Ascending aorta (tissue), 2 donors: ENCODE results near the gene PGP. TPM values are rescaled to one million over a fixed set of nuclear protein-coding genes. Genes with fewer than 3 reads are reported as not detected.

Experiments used
- DNase-seq, 2 donors: peaks; one replicate each; pipeline ENCODE4 v3.0.0-alpha.2; 2019; ENCODE audit warnings: low spot score in 2 of 2
- H3K27ac ChIP-seq, 2 donors: fragments of 200-600 bp; sonication (generic); one replicate each; pipeline ENCODE4 v1.5.1; 2016 to 2017; ENCODE audit warnings: mild to moderate bottlenecking in 1 of 2
- H3K27me3 ChIP-seq: fragments of 200-600 bp; sonication (generic); one replicate; pipeline ENCODE4 v1.5.1; 2017
- H3K36me3 ChIP-seq, 2 donors: fragments of 200-600 bp; sonication (generic); one replicate each; pipeline ENCODE4 v1.5.1; 2016
- H3K4me1 ChIP-seq, 2 donors: fragments of 200-600 bp; sonication (generic); one replicate each; pipeline ENCODE4 v1.5.1; 2016 to 2017; ENCODE audit warnings: mild to moderate bottlenecking in 1 of 2
- H3K4me3 ChIP-seq, 2 donors: fragments of 200-600 bp; sonication (generic); one replicate each; pipeline ENCODE4 v1.5.1; 2016 to 2017; ENCODE audit warnings: mild to moderate bottlenecking in 1 of 2
- H3K9me3 ChIP-seq, 2 donors: fragments of 200-600 bp; sonication (generic); one replicate each; pipeline ENCODE4 v1.5.1; 2016
- CTCF ChIP-seq, 3 experiments: fragments of 200-600 bp in 2 of 3; fragments of 450-650 bp in 1 of 3; sonication (generic) in 2 of 3; IDR thresholded peaks; one replicate each; pipeline ENCODE4 v1.5.1; 2016 to 2019; ENCODE audit warnings: antibody characterized with exemption in 3 of 3, mild to moderate bottlenecking in 1 of 3, moderate library complexity in 1 of 3
- intact Hi-C: fragments of 100-400 bp; cut with DNase I; formaldehyde crosslinking; loops from one replicate; pipeline ENCODE4 v1.15.1; 2023
- total RNA-seq: library from RNA; depleted of rRNA; stranded (reverse); fragments of >200 nt; gene quantifications from one replicate; pipeline ENCODE4 v1.1.0, GENCODE V29; 2016

The PGP gene
- total RNA-seq, 1 donor from 2014 or later, result 21.5 TPM

DNA sequence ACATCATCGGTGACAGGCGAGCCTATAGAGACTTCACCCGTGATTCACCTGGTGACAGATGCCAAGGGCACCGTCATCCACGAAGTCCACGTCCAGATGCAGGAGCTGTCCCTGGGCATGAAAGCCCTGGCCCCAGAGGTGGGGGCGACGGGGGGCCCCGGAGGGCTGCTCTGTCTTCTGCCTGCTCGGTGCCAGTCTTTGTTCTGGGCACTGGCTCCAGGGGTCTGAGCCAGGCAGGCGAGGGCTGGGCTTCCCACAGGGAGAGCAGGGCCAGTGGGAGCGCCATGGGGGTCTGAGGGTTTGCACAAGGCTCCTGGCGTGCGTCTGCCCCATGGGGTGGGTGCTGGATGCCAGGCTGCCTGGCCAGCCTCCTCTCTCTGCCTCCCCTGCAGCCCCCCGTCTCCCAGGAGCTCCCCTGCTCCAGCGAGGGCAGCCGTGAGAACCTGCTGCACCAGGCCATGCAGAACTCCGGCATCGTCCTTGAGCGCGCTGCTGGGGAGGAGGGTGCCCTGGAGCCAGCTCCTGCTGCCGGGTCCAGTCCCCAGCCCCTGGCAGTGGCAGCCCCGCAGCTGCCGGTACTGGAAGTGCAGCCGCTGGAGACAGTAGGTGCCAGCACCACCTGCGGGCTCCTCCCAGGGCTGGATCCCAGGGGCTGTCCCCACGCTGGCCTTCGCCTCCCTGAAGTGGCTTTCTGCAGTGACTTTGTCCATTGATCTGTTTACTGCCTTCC lies 18.6 kb upstream of the PGP start:
- Histone ChIP-seq H3K4me1 (peaks cover 8 to 10% of the 10 kb centered on the region in 2 donors), H3K27me3 (peaks cover 6% of the 10 kb centered on the region), H3K27ac (no peak overlapping the region), H3K36me3 (peaks cover 77 to 78% of the 10 kb centered on the region in 2 donors), H3K9me3 (no peaks in the 10 kb centered on the region), H3K4me3 (no peak overlapping the region)
- no peak for TF ChIP-seq CTCF (IDR thresholded peaks at IDR 0.05)
- DNase-seq, result no peak
- intact Hi-C loops, result no loop called here

DNA sequence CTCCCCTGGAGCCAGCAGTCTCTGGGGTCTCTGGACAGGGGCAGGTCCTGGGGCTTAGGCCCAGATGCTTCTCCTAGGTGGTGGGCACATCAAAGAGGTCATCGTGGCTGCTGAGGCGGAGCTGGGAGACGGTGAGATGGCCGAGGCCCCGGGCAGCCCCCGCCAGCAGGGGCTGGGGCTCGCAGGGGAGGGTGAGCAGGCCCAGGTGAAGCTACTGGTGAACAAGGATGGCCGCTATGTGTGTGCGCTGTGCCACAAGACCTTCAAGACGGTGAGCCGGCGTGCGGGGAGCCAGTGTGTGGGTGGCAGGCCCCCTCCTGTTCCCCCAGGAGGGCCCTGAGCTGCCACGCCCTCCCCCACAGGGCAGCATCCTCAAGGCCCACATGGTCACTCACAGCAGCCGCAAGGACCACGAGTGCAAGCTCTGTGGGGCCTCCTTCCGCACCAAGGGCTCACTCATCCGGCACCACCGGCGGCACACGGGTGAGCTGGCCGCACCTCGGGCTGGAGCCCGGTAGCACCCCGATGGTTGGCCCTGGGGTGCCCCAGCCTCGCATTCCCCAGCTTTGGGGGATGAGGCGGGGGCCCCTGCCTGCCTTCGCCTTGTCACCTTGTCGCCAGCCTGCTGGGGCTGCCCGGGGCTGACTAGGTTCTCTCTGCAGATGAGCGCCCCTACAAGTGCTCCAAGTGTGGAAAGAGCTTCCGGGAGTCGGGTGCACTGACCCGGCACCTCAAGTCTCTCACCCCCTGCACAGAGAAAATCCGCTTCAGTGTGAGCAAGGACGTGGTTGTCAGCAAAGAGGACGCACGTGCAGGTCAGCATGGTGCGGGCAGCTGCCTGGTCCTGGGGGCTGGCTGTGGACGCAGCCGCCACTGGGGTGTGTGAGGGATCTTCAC lies 17.7 kb upstream of the PGP start:
- Histone ChIP-seq H3K27me3 (peaks cover 6% of the 10 kb centered on the region), H3K4me3 (no peak overlapping the region), H3K9me3 (no peaks in the 10 kb centered on the region), H3K4me1 (peaks cover 8 to 10% of the 10 kb centered on the region in 2 donors), H3K27ac (no peak overlapping the region), H3K36me3 (peaks cover 82% of the 10 kb centered on the region in 2 donors)
- intact Hi-C loops, result no loop called here
- no peak for DNase-seq
- no peak for TF ChIP-seq CTCF (IDR thresholded peaks at IDR 0.05)

DNA sequence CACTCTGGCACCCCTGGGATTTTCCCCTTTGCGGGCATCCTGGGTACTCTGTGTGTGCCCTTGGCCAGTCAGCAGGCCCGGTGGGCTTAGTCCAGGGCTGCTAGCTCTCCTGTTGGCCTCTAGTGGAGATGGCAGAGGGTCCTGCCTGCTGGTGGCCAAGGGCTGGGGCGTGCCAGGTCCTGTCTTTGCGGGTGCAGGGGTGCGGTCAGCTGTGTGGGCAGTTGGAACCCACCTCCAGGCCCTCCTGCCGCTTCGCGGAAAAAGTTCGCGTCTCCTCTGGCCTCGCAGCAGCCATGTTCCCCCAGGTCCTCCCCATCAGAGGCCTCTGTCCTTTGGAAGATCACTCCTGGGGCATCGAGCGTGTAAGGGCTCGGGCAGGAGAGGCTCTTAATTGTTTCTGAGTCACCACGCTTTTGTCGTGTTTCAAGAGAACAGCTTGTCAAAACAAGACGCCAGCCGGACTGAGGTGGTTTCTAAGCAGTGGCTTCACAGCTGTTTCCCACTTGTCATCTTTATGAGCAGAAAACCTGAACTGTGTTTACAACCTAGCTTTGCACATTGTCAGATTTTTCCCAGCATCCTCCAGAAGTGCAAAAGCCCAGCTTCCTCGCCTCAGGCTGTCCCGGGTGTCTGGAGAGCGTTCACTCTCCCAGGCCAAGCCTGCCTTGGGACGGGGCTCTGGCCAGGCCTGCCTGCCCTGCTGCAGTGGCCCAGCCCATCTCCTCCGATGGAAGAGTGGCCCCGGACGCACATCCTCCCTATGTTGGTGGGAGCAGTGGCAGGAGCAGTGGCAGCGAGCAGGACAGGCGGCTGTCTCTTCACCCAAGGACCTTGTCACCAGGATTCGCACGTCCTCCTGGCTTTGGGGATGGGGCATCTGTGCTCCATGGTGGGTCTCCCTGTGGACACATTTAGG lies 16.6 kb upstream of the PGP start:
- H3K9me3 ChIP-seq, result no peaks in the 10 kb centered on the region
- H3K4me1 ChIP-seq, result peaks cover 0 to under 1% of the 10 kb centered on the region in 2 donors
- intact Hi-C loops, result no loop called here
- no peak overlapping the region for H3K4me3 ChIP-seq
- TF ChIP-seq CTCF (IDR thresholded peaks at IDR 0.05), result no peak
- no peak for DNase-seq
- H3K36me3 ChIP-seq, result peaks cover 82% of the 10 kb centered on the region in 2 donors
- H3K27me3 ChIP-seq, result no peaks in the 10 kb centered on the region
- no peak overlapping the region for H3K27ac ChIP-seq

DNA sequence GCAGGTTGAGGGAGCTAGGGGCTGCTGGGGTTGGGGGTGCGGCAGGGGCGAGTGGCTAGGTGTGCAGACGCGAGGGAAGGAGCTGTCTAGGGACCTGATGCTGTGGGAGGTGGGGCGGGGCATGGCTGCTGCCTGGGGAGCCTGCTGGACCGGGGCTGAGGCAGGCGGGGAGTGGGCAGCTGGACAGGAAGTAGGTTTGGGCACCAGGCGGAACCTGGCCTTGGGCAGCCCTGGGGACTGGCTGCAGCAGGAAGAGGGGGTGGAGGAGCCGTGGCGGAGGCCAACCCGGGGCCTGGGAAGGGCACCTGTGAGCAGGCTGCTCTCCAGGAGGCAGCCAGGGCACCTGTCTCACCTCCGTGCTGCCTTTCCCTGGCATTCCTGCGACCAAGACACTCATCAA lies 15.7 kb upstream of the PGP start:
- peaks cover 76% of the 10 kb centered on the region in 2 donors for H3K36me3 ChIP-seq
- no peak overlapping the region for H3K4me3 ChIP-seq
- no peaks in the 10 kb centered on the region for H3K9me3 ChIP-seq
- TF ChIP-seq CTCF (IDR thresholded peaks at IDR 0.05), result no peak
- H3K27ac ChIP-seq, result no peak overlapping the region
- DNase-seq, result no peak
- no peaks in the 10 kb centered on the region for H3K4me1 ChIP-seq
- intact Hi-C loops, result no loop called here
- H3K27me3 ChIP-seq, result no peaks in the 10 kb centered on the region

GRCh38 chr16:2229632-2230250 lies 15.1 kb upstream of the PGP start:
- H3K4me1 ChIP-seq, result peaks cover 0 to 5% of the 10 kb centered on the region in 2 donors
- peaks cover 69 to 70% of the 10 kb centered on the region in 2 donors for H3K36me3 ChIP-seq
- H3K27ac ChIP-seq, result no peak overlapping the region
- intact Hi-C loops, result no loop called here
- no peak overlapping the region for H3K4me3 ChIP-seq
- DNase-seq, result no peak
- TF ChIP-seq CTCF (IDR thresholded peaks at IDR 0.05), result no peak
- H3K27me3 ChIP-seq, result no peaks in the 10 kb centered on the region
- no peaks in the 10 kb centered on the region for H3K9me3 ChIP-seq
